AG04449 (cell line): Measurements from ENCODE around the gene HPS4.

Source experiments
- CTCF ChIA-PET: fragments of 350-600 bp; formaldehyde crosslinking; extraction: SDS; loops from one replicate; lab custom pipeline; 2021; ENCODE audit warnings: antibody characterized with exemption; lab: Yijun Ruan, JAX
- POLR2A ChIA-PET: fragments of 400-600, 350-600 bp; formaldehyde crosslinking; extraction: SDS; loops from one replicate; lab custom pipeline; 2020; ENCODE audit warnings: antibody characterized with exemption, inconsistent platforms; lab: Yijun Ruan, JAX
- DNase-seq: peaks from one replicate; pipeline ENCODE4 v3.0.0-alpha.2; 2010; ENCODE audit warnings: low read depth, low spot score
- H3K4me3 ChIP-seq: 2 replicates; pipeline ENCODE4 v1.5.1; 2011; ENCODE audit warnings: low read depth, mild to moderate bottlenecking, control low read depth, low read length
- CTCF ChIP-seq: IDR thresholded peaks from one replicate; pipeline ENCODE4 v1.5.1; 2011; ENCODE audit warnings: mild to moderate bottlenecking, moderate library complexity, low read length, control low read depth, inconsistent platforms; ENCODE audit not compliant: insufficient read depth; ENCODE audit errors: missing control alignments

Gene HPS4

GRCh38 chr22:26428515-26429457 lies 54.8 kb downstream of the HPS4 start, which contains the start of gene ASPHD2:
Gene ASPHD2, plus strand, starts transcription at chr22:26429260. Its CDS starts 4,356 bp downstream, at chr22:26433616.
- no peak for DNase-seq
- ChIA-PET CTCF (interaction anchor here (1.0 to 3.9 kb wide), 3 partner anchors 31 to 63 kb away, joined by 3 to 26 read pairs (median 19); no protein-coding TSS in a partner anchor), POLR2A (interaction anchor here (0.5 to 1.1 kb wide), 3 partner anchors 12 to 27 kb away, joined by 3 to 4 read pairs (median 3); no protein-coding TSS in a partner anchor)
- no peak for TF ChIP-seq CTCF
- peak within 1 kb of the TSS; percentile 69 for H3K4me3 ChIP-seq

- no peak for DNase-seq
- POLR2A ChIA-PET: no interaction called here
- CTCF ChIA-PET: no interaction called here
- no peak overlapping the region for H3K4me3 ChIP-seq
- TF ChIP-seq CTCF: no peak
These were observed 56.7 kb downstream of the HPS4 start for GRCh38 chr22:26426924-26427323.

GRCh38 chr22:26418620-26419019 lies 65.0 kb downstream of the HPS4 start:
- ChIA-PET CTCF (interaction anchor here (0.8 to 4.3 kb wide), 2 partner anchors 42 to 47 kb away, joined by 3 to 24 read pairs; no protein-coding TSS in a partner anchor), POLR2A (no interaction called here)
- no peak for DNase-seq
- no peak overlapping the region for H3K4me3 ChIP-seq
- TF ChIP-seq CTCF: no peak

- POLR2A ChIA-PET: interaction anchor here (1.4 kb wide), 1 partner anchor 11 kb away, joined by 7 read pairs; no protein-coding TSS in a partner anchor
- CTCF ChIA-PET: interaction anchor here (0.9 to 4.5 kb wide), 5 partner anchors 12 to 44 kb away, joined by 3 to 39 read pairs (median 3); no protein-coding TSS in a partner anchor
- TF ChIP-seq CTCF: no peak
- no peak overlapping the region for H3K4me3 ChIP-seq
- DNase-seq: no peak
These were observed 66.2 kb downstream of the HPS4 start for GRCh38 chr22:26417406-26417805.

GRCh38 chr22:26416670-26417276 lies 66.8 kb downstream of the HPS4 start:
- H3K4me3 ChIP-seq: no peak overlapping the region
- no peak for TF ChIP-seq CTCF
- CTCF ChIA-PET: interaction anchor here (0.8 to 4.5 kb wide), 9 partner anchors 12 to 56 kb away, joined by 3 to 39 read pairs (median 3); no protein-coding TSS in a partner anchor
- POLR2A ChIA-PET: interaction anchor here (1.1 to 1.4 kb wide), 3 partner anchors 11 to 134 kb away, joined by 4 to 7 read pairs (median 4); no protein-coding TSS in a partner anchor
- DNase-seq: peak; percentile 34
